ENCODE results near the gene MBTPS1.

MBTPS1 gene

GRCh38 chr16:84084570-84085270 is 32.0 kb downstream of the MBTPS1 start:
- no peak overlapping the region for H2AK5ac ChIP-seq (ENCODE audit: low read length)
- no peak overlapping the region for H3K27ac ChIP-seq (ENCODE audit: low read depth, low read length)
- H3K4me1 ChIP-seq (ENCODE audit: control insufficient read depth, low read depth, low read length): no peaks in the 10 kb centered on the region
- no peak overlapping the region for H4K5ac ChIP-seq (ENCODE audit: low read length)
- no peak overlapping the region for H3K23ac ChIP-seq (ENCODE audit: low read length)
- no peak overlapping the region for H3K4me2 ChIP-seq (ENCODE audit: low read length)
- no peak overlapping the region for H3K4me3 ChIP-seq (ENCODE audit: low read length)
- peaks cover 14% of the 10 kb centered on the region for H3K36me3 ChIP-seq (ENCODE audit: control insufficient read depth, insufficient read depth, low read length)
- no peaks in the 10 kb centered on the region for H3K79me1 ChIP-seq (ENCODE audit: low read length)
- H3K56ac ChIP-seq (ENCODE audit: low read length): no peak overlapping the region
- no peak overlapping the region for H2BK5ac ChIP-seq (ENCODE audit: low read length)
- H3K4ac ChIP-seq (ENCODE audit: low read depth, low read length): no peak overlapping the region
- H3K79me2 ChIP-seq (ENCODE audit: control insufficient read depth, insufficient read depth, low read length): no peaks in the 10 kb centered on the region
- DNase-seq: peak; percentile 84
- H3K27me3 ChIP-seq (ENCODE audit: insufficient read depth, low read length, poor library complexity): no peaks in the 10 kb centered on the region
- H3K18ac ChIP-seq (ENCODE audit: low read length): no peak overlapping the region
- no peak overlapping the region for H2BK120ac ChIP-seq (ENCODE audit: low read depth, low read length)
- H2BK15ac ChIP-seq (replicated peaks; ENCODE audit: low read depth): no peak overlapping the region
- H3K9ac ChIP-seq (ENCODE audit: low read length): no peak overlapping the region
- WGBS (ENCODE audit: extremely low coverage, insufficient coverage, low lambda C conversion rate): no CpG with 5 or more reads among the region's 11 CpGs
- no peak overlapping the region for H4K8ac ChIP-seq (ENCODE audit: low read depth, low read length)

DNA sequence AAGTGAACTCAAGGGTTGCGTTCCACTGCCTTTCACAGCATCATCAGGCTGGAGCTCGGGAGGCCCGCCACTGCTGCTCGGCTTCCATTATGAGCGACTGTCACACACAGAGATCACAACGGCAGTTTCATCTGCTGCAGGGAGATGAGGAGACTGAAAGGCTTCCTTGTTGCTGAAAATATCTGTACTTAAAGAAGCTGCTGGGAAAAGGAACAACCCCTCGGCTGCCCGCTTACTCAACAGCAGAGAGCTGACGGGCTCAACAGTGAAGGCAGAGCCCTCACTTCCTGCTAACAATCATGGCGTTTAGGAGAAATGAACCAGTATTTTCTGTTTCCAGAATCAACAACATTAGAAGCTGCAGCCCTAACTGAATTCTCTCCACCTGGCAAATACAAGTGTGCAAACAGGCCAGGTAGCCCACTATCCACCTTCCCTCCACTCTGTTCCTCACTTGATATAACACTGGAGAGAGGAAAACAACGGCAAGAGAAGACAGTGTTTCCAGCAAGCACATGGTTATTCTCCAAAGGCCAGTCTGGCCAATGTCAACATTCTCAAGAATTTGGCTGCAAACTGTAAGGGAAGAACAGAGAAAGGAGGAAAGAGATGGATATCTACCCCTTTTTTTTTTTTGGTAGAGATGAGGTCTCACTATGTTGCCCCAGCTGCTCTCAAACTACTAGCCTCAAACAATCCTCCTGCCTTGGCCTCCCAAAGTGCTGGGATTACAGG is 33.7 kb downstream of the MBTPS1 start:
- DNase-seq: no peak
- no peak overlapping the region for H2AK5ac ChIP-seq (ENCODE audit: low read length)
- H2BK15ac ChIP-seq (replicated peaks; ENCODE audit: low read depth): no peak overlapping the region
- no peak overlapping the region for H3K4me2 ChIP-seq (ENCODE audit: low read length)
- no CpG with 5 or more reads among the region's 11 CpGs for WGBS (ENCODE audit: extremely low coverage, insufficient coverage, low lambda C conversion rate)
- no peak overlapping the region for H4K8ac ChIP-seq (ENCODE audit: low read depth, low read length)
- H3K4ac ChIP-seq (ENCODE audit: low read depth, low read length): no peak overlapping the region
- H3K4me1 ChIP-seq (ENCODE audit: control insufficient read depth, low read depth, low read length): no peaks in the 10 kb centered on the region
- H3K4me3 ChIP-seq (ENCODE audit: low read length): no peak overlapping the region
- H3K27ac ChIP-seq (ENCODE audit: low read depth, low read length): no peak overlapping the region
- H3K18ac ChIP-seq (ENCODE audit: low read length): no peak overlapping the region
- no peaks in the 10 kb centered on the region for H3K79me2 ChIP-seq (ENCODE audit: control insufficient read depth, insufficient read depth, low read length)
- no peak overlapping the region for H3K56ac ChIP-seq (ENCODE audit: low read length)
- peaks cover 10% of the 10 kb centered on the region for H3K36me3 ChIP-seq (ENCODE audit: control insufficient read depth, insufficient read depth, low read length)
- H3K79me1 ChIP-seq (ENCODE audit: low read length): peaks cover 3% of the 10 kb centered on the region
- H2BK5ac ChIP-seq (ENCODE audit: low read length): no peak overlapping the region
- H4K5ac ChIP-seq (ENCODE audit: low read length): no peak overlapping the region
- no peak overlapping the region for H2BK120ac ChIP-seq (ENCODE audit: low read depth, low read length)
- no peaks in the 10 kb centered on the region for H3K27me3 ChIP-seq (ENCODE audit: insufficient read depth, low read length, poor library complexity)
- H3K23ac ChIP-seq (ENCODE audit: low read length): no peak overlapping the region
- no peak overlapping the region for H3K9ac ChIP-seq (ENCODE audit: low read length)

DNA sequence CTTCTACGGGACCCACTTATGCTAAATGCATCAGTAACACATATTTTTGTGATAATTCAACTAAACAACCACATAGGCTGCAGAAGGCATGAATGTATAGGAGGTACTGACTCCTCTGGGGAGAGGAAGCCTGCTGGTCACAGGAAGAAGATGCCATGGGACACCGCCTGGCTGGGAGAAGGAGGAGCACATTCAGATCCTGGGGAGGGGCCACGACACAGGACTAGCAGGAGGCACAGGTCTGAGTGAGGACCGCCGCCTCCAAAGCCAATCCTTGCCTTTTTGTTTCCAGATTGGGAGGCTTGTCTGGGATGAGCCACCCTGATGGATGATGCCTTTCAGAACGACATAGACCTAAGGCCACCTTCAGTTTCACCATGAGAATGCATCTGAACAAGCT is 34.6 kb downstream of the MBTPS1 start:
- H3K56ac ChIP-seq (ENCODE audit: low read length): no peak overlapping the region
- H4K5ac ChIP-seq (ENCODE audit: low read length): no peak overlapping the region
- H2BK120ac ChIP-seq (ENCODE audit: low read depth, low read length): no peak overlapping the region
- H2BK15ac ChIP-seq (replicated peaks; ENCODE audit: low read depth): no peak overlapping the region
- H3K23ac ChIP-seq (ENCODE audit: low read length): no peak overlapping the region
- H4K8ac ChIP-seq (ENCODE audit: low read depth, low read length): no peak overlapping the region
- DNase-seq: peak; percentile 48
- no peak overlapping the region for H3K27ac ChIP-seq (ENCODE audit: low read depth, low read length)
- no CpG with 5 or more reads among the region's 6 CpGs for WGBS (ENCODE audit: extremely low coverage, insufficient coverage, low lambda C conversion rate)
- H3K4me3 ChIP-seq (ENCODE audit: low read length): no peak overlapping the region
- H3K36me3 ChIP-seq (ENCODE audit: control insufficient read depth, insufficient read depth, low read length): peaks cover 5% of the 10 kb centered on the region
- H3K79me1 ChIP-seq (ENCODE audit: low read length): peaks cover 3% of the 10 kb centered on the region
- H3K18ac ChIP-seq (ENCODE audit: low read length): no peak overlapping the region
- no peaks in the 10 kb centered on the region for H3K79me2 ChIP-seq (ENCODE audit: control insufficient read depth, insufficient read depth, low read length)
- H3K4me1 ChIP-seq (ENCODE audit: control insufficient read depth, low read depth, low read length): no peaks in the 10 kb centered on the region
- no peak overlapping the region for H3K9ac ChIP-seq (ENCODE audit: low read length)
- no peak overlapping the region for H2AK5ac ChIP-seq (ENCODE audit: low read length)
- no peaks in the 10 kb centered on the region for H3K27me3 ChIP-seq (ENCODE audit: insufficient read depth, low read length, poor library complexity)
- no peak overlapping the region for H3K4me2 ChIP-seq (ENCODE audit: low read length)
- H3K4ac ChIP-seq (ENCODE audit: low read depth, low read length): no peak overlapping the region
- no peak overlapping the region for H2BK5ac ChIP-seq (ENCODE audit: low read length)

DNA sequence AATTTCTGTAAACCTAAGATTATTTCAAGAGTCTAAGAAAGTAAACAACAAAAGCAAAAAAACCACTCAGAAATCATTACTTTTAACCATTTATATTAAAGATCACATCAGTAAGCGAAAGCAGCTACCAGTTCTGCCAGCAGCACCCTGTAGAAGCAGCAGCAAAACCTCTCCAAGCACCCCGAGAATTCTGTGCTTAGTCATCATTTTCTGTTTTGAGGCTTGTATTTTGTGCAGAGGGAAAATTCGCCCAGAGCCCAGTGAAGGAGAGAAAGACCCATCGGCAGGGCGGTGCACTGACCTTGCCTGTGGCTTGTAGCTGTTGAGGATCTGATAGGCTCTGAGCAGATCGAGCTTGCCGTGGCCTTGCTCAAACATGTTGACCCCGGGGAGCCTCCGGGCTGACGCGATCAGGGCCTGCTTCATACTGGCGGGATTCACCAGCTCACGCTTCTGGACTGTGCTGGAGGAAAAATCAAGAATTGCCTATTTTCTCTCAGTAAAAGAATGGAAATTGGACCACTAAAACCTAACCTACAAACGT is 35.2 kb downstream of the MBTPS1 start:
- peaks cover 5% of the 10 kb centered on the region for H3K36me3 ChIP-seq (ENCODE audit: control insufficient read depth, insufficient read depth, low read length)

DNA sequence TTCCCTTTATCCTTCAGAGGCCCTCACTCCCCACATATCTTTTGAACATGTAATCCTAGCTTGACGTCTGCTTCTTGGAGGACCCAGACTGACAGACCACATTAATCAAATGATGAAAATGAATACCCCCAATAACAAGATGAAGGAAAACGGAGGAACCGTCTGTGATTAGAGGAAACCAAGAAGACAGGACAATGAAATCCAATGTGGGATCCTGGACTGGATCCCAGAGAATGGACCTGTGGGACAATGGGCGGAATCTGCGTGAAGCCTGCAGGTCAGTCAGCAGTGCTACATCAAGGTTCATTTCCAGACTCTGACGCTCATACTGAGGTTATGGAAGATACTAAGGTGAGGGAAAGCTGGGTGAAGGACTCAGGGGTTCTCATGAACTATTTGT is 35.9 kb downstream of the MBTPS1 start:
- WGBS (ENCODE audit: extremely low coverage, insufficient coverage, low lambda C conversion rate): no CpG with 5 or more reads among the region's 6 CpGs
- no peak overlapping the region for H2BK5ac ChIP-seq (ENCODE audit: low read length)
- H4K8ac ChIP-seq (ENCODE audit: low read depth, low read length): no peak overlapping the region
- no peak overlapping the region for H3K4me2 ChIP-seq (ENCODE audit: low read length)
- H3K79me1 ChIP-seq (ENCODE audit: low read length): peaks cover 3% of the 10 kb centered on the region
- H3K4ac ChIP-seq (ENCODE audit: low read depth, low read length): no peak overlapping the region
- peaks cover 5% of the 10 kb centered on the region for H3K36me3 ChIP-seq (ENCODE audit: control insufficient read depth, insufficient read depth, low read length)
- no peak overlapping the region for H4K5ac ChIP-seq (ENCODE audit: low read length)
- H3K23ac ChIP-seq (ENCODE audit: low read length): no peak overlapping the region
- H3K27me3 ChIP-seq (ENCODE audit: insufficient read depth, low read length, poor library complexity): no peaks in the 10 kb centered on the region
- H2BK15ac ChIP-seq (replicated peaks; ENCODE audit: low read depth): no peak overlapping the region
- H2BK120ac ChIP-seq (ENCODE audit: low read depth, low read length): no peak overlapping the region
- H3K9ac ChIP-seq (ENCODE audit: low read length): no peak overlapping the region
- no peak overlapping the region for H3K27ac ChIP-seq (ENCODE audit: low read depth, low read length)
- no peaks in the 10 kb centered on the region for H3K79me2 ChIP-seq (ENCODE audit: control insufficient read depth, insufficient read depth, low read length)
- H3K56ac ChIP-seq (ENCODE audit: low read length): no peak overlapping the region
- no peak for DNase-seq
- no peak overlapping the region for H3K18ac ChIP-seq (ENCODE audit: low read length)
- no peak overlapping the region for H3K4me3 ChIP-seq (ENCODE audit: low read length)
- H3K4me1 ChIP-seq (ENCODE audit: control insufficient read depth, low read depth, low read length): no peaks in the 10 kb centered on the region
- no peak overlapping the region for H2AK5ac ChIP-seq (ENCODE audit: low read length)

More for the DNA sequence above, 35.2 kb downstream of the MBTPS1 start:
- no peak overlapping the region for H3K4me3 ChIP-seq (ENCODE audit: low read length)
- no peak overlapping the region for H4K5ac ChIP-seq (ENCODE audit: low read length)
- H2BK5ac ChIP-seq (ENCODE audit: low read length): no peak overlapping the region
- H3K4me2 ChIP-seq (ENCODE audit: low read length): no peak overlapping the region
- H3K4ac ChIP-seq (ENCODE audit: low read depth, low read length): no peak overlapping the region
- H4K8ac ChIP-seq (ENCODE audit: low read depth, low read length): no peak overlapping the region
- H3K27me3 ChIP-seq (ENCODE audit: insufficient read depth, low read length, poor library complexity): no peaks in the 10 kb centered on the region
- no peak overlapping the region for H3K18ac ChIP-seq (ENCODE audit: low read length)
- no peak overlapping the region for H3K9ac ChIP-seq (ENCODE audit: low read length)
- no peak for DNase-seq
- no peak overlapping the region for H3K23ac ChIP-seq (ENCODE audit: low read length)
- H3K79me2 ChIP-seq (ENCODE audit: control insufficient read depth, insufficient read depth, low read length): no peaks in the 10 kb centered on the region
- H3K4me1 ChIP-seq (ENCODE audit: control insufficient read depth, low read depth, low read length): no peaks in the 10 kb centered on the region
- H2BK15ac ChIP-seq (replicated peaks; ENCODE audit: low read depth): no peak overlapping the region
- no peak overlapping the region for H3K56ac ChIP-seq (ENCODE audit: low read length)
- H3K27ac ChIP-seq (ENCODE audit: low read depth, low read length): no peak overlapping the region
- H3K79me1 ChIP-seq (ENCODE audit: low read length): peaks cover 3% of the 10 kb centered on the region
- WGBS (ENCODE audit: extremely low coverage, insufficient coverage, low lambda C conversion rate): no CpG with 5 or more reads among the region's 14 CpGs
- no peak overlapping the region for H2BK120ac ChIP-seq (ENCODE audit: low read depth, low read length)
- no peak overlapping the region for H2AK5ac ChIP-seq (ENCODE audit: low read length)

All from mesendoderm (in vitro differentiated cells).